GM12891 (cell line): ENCODE data around the gene GAA.

Experiments used
- POLR2A ChIP-seq: IDR thresholded peaks from 2 replicates; pipeline ENCODE4 v1.6.1; 2011; ENCODE audit warnings: low read depth, low read length, control low read depth
- POLR2AphosphoS5 ChIP-seq: IDR thresholded peaks from 2 replicates; pipeline ENCODE4 v1.6.1; 2011; ENCODE audit warnings: low read depth, low read length, control low read depth
- SPI1 ChIP-seq: IDR thresholded peaks from 2 replicates; pipeline ENCODE4 v1.6.1; 2011; ENCODE audit warnings: low read depth, low read length, control low read depth
- TAF1 ChIP-seq: IDR thresholded peaks from 2 replicates; pipeline ENCODE4 v1.6.1; 2011; ENCODE audit warnings: low read depth, low read length, control low read depth

- TF ChIP-seq POLR2AphosphoS5, result no peak
- no peak for TF ChIP-seq POLR2A
- TF ChIP-seq SPI1, result no peak
- no peak for TF ChIP-seq TAF1
These were observed 7.8 kb downstream of the GAA start for GRCh38 chr17:80109066-80109660.
